HPDE6-E6E7 (cell line): ENCODE measurements around the gene UIMC1.

Source experiments
- DNase-seq: peaks from one replicate; pipeline ENCODE4 v3.0.0; 2011; ENCODE audit warnings: missing footprints; ENCODE audit errors: extremely low spot score

Gene UIMC1

GRCh38 chr5:176902102-176902814, 104.3 kb downstream of the UIMC1 start:
- no peak for DNase-seq

GRCh38 chr5:176901260-176902101, 105.1 kb downstream of the UIMC1 start:
- DNase-seq, result no peak

- DNase-seq, result no peak
Observed at GRCh38 chr5:176900780-176901204, 105.8 kb downstream of the UIMC1 start.

- DNase-seq, result no peak
Observed at GRCh38 chr5:176899946-176900779, 106.4 kb downstream of the UIMC1 start.

GRCh38 chr5:176899296-176899891, 107.2 kb downstream of the UIMC1 start, which contains the start of gene HK3:
Gene HK3 (minus strand): TSS chr5:176899346. CDS start chr5:176896159, 3,187 bp downstream.
- DNase-seq, result no peak

GRCh38 chr5:176897263-176897662, 109.3 kb downstream of the UIMC1 start:
- DNase-seq, result no peak

- no peak for DNase-seq
Observed at GRCh38 chr5:176895831-176896230, 110.7 kb downstream of the UIMC1 start.

GRCh38 chr5:176894298-176894697, 112.3 kb downstream of the UIMC1 start:
- DNase-seq, result no peak

GRCh38 chr5:176892663-176893062, 113.9 kb downstream of the UIMC1 start:
- DNase-seq, result no peak

GRCh38 chr5:176891331-176891958, 115.1 kb downstream of the UIMC1 start:
- DNase-seq, result no peak

- no peak for DNase-seq
Observed at GRCh38 chr5:176890455-176891330, 115.9 kb downstream of the UIMC1 start.

GRCh38 chr5:176889321-176890280, 117.0 kb downstream of the UIMC1 start:
- DNase-seq, result no peak

- no peak for DNase-seq
Observed at GRCh38 chr5:176888865-176889165, 117.8 kb downstream of the UIMC1 start.

- no peak for DNase-seq
Observed at GRCh38 chr5:176888016-176888864, 118.3 kb downstream of the UIMC1 start.

- no peak for DNase-seq
Observed at GRCh38 chr5:176887252-176887849, 119.2 kb downstream of the UIMC1 start.

GRCh38 chr5:176886336-176887251, 120.0 kb downstream of the UIMC1 start:
- no peak for DNase-seq

- DNase-seq, result no peak
Observed at GRCh38 chr5:176884571-176884890, 122.0 kb downstream of the UIMC1 start.
